K562 (cell line): ENCODE data around the gene PPP3CA. TPM values are rescaled to one million over a fixed set of nuclear protein-coding genes. Genes with fewer than 3 reads are reported as not detected.

Source experiments
- ATAC-seq: fragments of 200-7000 bp; cut with Tn5 transposase; 3 replicates; pipeline ENCODE4 v1.9.1; 2020; ENCODE audit warnings: moderate library complexity
- BruUV-seq: library from RNA; stranded (reverse); fragments of 400-500 nt; replicated peaks from 2 replicates; lab custom pipeline; 2021; lab: Mats Ljungman, UMichigan
- CTCF ChIA-PET: fragments of 300-600 bp; formaldehyde crosslinking; extraction: SDS; loops from one replicate; lab custom pipeline; 2021; ENCODE audit warnings: low intra/inter-chr PET ratio; lab: Yijun Ruan, JAX
- POLR2A ChIA-PET: fragments of 300-600, 350-650 bp; sonication (Branson Sonifier 250); formaldehyde crosslinking; extraction: SDS; loops from one replicate; lab custom pipeline; 2021; ENCODE audit warnings: antibody characterized with exemption, inconsistent platforms; lab: Yijun Ruan, JAX
- DNase-seq, 4 experiments: peaks; one replicate each; pipeline versions ENCODE4 v3.0.0 to v3.0.0-alpha.2; 2011 to 2018; ENCODE audit warnings: low spot score in 3 of 4, mixed read lengths in 3 of 4; ENCODE audit errors: extremely low read depth in 1 of 4
- FAIRE-seq: peaks from 2 replicates; lab custom pipeline; 2011; peaks lifted over from hg19 to GRCh38; lab: Jason Lieb, UNC
- H2AFZ ChIP-seq: 2 replicates; pipeline ENCODE4 v1.6.0; 2011; ENCODE audit warnings: low read depth, low read length, control low read depth, inconsistent platforms
- H3K27ac ChIP-seq: fragments of 200-600 bp; 3 replicates; pipeline ENCODE4 v1.8.0; 2011; ENCODE audit warnings: low read depth, mild to moderate bottlenecking, control low read depth, inconsistent platforms, low read length, moderate library complexity, mixed read lengths; ENCODE audit errors: extremely low read depth
- H3K27me3 ChIP-seq, 2 experiments: fragments of 300-600 bp in 1 of 2; 2 replicates in 1 of 2; 3 replicates in 1 of 2; pipeline versions ENCODE4 v1.6.0 to v1.8.0; 2011; ENCODE audit warnings: inconsistent platforms in 2 of 2, low read length in 2 of 2, mild to moderate bottlenecking in 1 of 2, mixed read lengths in 1 of 2, moderate library complexity in 1 of 2; ENCODE audit not compliant: control insufficient read depth in 2 of 2, insufficient read depth in 2 of 2
- H3K36me3 ChIP-seq: fragments of 300-600 bp; 3 replicates; pipeline ENCODE4 v1.8.0; 2011; ENCODE audit warnings: mild to moderate bottlenecking, low read length, inconsistent platforms; ENCODE audit not compliant: control insufficient read depth, insufficient read depth
- H3K4me1 ChIP-seq, 2 experiments: fragments of 200-600 bp in 1 of 2; replicated peaks in 1 of 2; 2 replicates in 1 of 2; 3 replicates in 1 of 2; pipeline versions ENCODE4 v1.5.1 to v1.8.0; 2011; ENCODE audit warnings: inconsistent platforms in 2 of 2, low read length in 2 of 2, mild to moderate bottlenecking in 1 of 2, mixed read lengths in 1 of 2, moderate library complexity in 1 of 2; ENCODE audit not compliant: control insufficient read depth in 2 of 2, insufficient read depth in 2 of 2
- H3K4me2 ChIP-seq: 2 replicates; pipeline ENCODE4 v1.6.1; 2011; ENCODE audit warnings: low read length, control low read depth, inconsistent platforms, mixed read lengths; ENCODE audit not compliant: insufficient read depth
- H3K4me3 ChIP-seq: fragments of 200-600 bp; sonication (generic), shearing (Covaris generic); 2 replicates; pipeline ENCODE4 v1.5.1; 2016; ENCODE audit warnings: control low read depth, inconsistent platforms
- H3K79me2 ChIP-seq: fragments of 200-600 bp; 3 replicates; pipeline ENCODE4 v1.8.0; 2011; ENCODE audit warnings: low read length, inconsistent platforms; ENCODE audit not compliant: control insufficient read depth, insufficient read depth
- H3K9ac ChIP-seq, 2 experiments: 2 replicates each; pipeline versions ENCODE4 v1.6.0 to v1.6.1; 2011; ENCODE audit warnings: low read depth in 2 of 2, low read length in 2 of 2, control low read depth in 1 of 2, inconsistent platforms in 1 of 2, mild to moderate bottlenecking in 1 of 2, mixed read lengths in 1 of 2; ENCODE audit not compliant: insufficient read depth in 1 of 2
- H3K9me1 ChIP-seq: one replicate; pipeline ENCODE4 v1.6.0; 2011; ENCODE audit warnings: inconsistent platforms, mild to moderate bottlenecking, low read length, moderate library complexity; ENCODE audit not compliant: control insufficient read depth, insufficient read depth
- H3K9me3 ChIP-seq: replicated peaks from 2 replicates; pipeline ENCODE4 v1.5.1; 2011; ENCODE audit warnings: low read depth, low read length, inconsistent platforms; ENCODE audit not compliant: control insufficient read depth, insufficient read depth
- H4K20me1 ChIP-seq: replicated peaks from 2 replicates; pipeline ENCODE4 v1.6.1; 2011; ENCODE audit warnings: low read length, inconsistent platforms, mixed read lengths; ENCODE audit not compliant: control insufficient read depth, insufficient read depth
- WGBS: fragments of 100-300 bp; shearing (Covaris generic); methylation state at CpG from one replicate; pipeline ENCODE4 v1.1.6; 2016; ENCODE audit warnings: low coverage, mixed read lengths; ENCODE audit not compliant: insufficient coverage; ENCODE audit errors: missing lambda C conversion rate; 5-methylcytosine and 5-hydroxymethylcytosine counted together
- in situ Hi-C: fragments of 300-500 bp; cut with MboI; formaldehyde crosslinking; loops from 4 replicates; pipeline ENCODE4 v1.15.0; 2018; ENCODE audit warnings: inconsistent platforms, mixed read lengths
- intact Hi-C: fragments of 100-400 bp; cut with micrococcal nuclease; formaldehyde crosslinking; loops from 2 replicates; pipeline ENCODE4 v1.14.2; 2022
- polyA plus RNA-seq, 8 experiments: library from polyadenylated mRNA; depleted of rRNA in 4 of 8; stranded (reverse) in 5 of 8; unstranded in 3 of 8; fragments of >200 nt; fragmentation: Nextera tagmentation in 2 of 8; fragmentation: Illumina TruSeq in 1 of 8; extraction: Ambion mirVana in 2 of 8; extraction: Trizol in 1 of 8; gene quantifications; 2 replicates each; pipeline versions ENCODE4 v1.2.1 to v1.2.3, GENCODE V29; 2011 to 2014; ENCODE audit warnings: inconsistent platforms in 1 of 8, missing spikeins in 1 of 8
- total RNA-seq, 7 experiments: library from RNA; depleted of rRNA in 6 of 7; stranded (reverse); fragments of >200 nt in 6 of 7; fragmentation: Illumina TruSeq in 2 of 7; extraction: Trizol in 2 of 7; gene quantifications; 2 replicates each; pipeline versions ENCODE4 v1.2.1 to v1.2.3, GENCODE V29; 2011 to 2021; ENCODE audit warnings: low replicate concordance in 1 of 7
- TF ChIP-seq, protein P1 (sequence below): fragments of 250-450 bp; sonication (Bioruptor Pico); IDR thresholded peaks from 2 replicates; pipeline ENCODE4 v1.9.0; 2021; ENCODE audit warnings: mild to moderate bottlenecking, inconsistent platforms
- TF ChIP-seq, protein P2 (sequence below): fragments of 200-800 bp; sonication (Bioruptor generic); IDR thresholded peaks from 2 replicates; pipeline ENCODE4 v1.6.1; 2017; ENCODE audit warnings: missing genetic modification characterization, missing compliant biosample characterization

The PPP3CA gene
- total and polyA plus RNA-seq, 9 of the 15 experiments (the other 6 are each of a cell fraction or from before 2014, with no cell fraction given) = 0.94 to 3.2 (median 1.6) TPM

DNA sequence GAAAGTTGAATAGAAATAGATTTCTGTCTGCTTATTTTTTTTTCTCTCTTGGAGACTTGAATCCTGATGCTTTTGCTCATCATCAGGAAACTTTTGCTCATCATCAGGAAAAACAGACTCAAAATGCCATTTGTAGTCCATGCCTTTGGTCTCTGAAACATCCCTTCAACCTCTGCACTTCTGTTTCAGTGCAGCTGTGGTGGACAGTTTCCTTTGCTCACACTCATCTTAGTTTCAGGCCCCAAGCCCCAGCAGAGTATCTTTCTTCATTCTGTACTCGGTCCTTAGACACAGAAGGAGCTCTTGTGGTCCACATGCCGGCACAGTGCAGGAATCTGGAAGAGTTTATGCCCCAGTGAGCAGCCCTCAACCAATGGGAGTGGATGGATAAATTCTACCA lies 337.9 kb downstream of the PPP3CA start:
- Histone ChIP-seq H3K79me2 (no peaks in the 10 kb centered on the region), H3K27me3 (no peaks in the 10 kb centered on the region), H3K27ac (no peak overlapping the region), H3K4me1 (no peaks in the 10 kb centered on the region)
- no peak for FAIRE-seq
- WGBS = 6% methylated on average over 2 of the region's 2 CpGs
- ChIA-PET POLR2A (no interaction called here), CTCF (interaction anchor here (0.7 kb wide), 1 partner anchor 13 kb away, joined by 3 read pairs; no protein-coding TSS in a partner anchor)
- no TSS peak for BruUV-seq
- TF ChIP-seq, protein P1, sequence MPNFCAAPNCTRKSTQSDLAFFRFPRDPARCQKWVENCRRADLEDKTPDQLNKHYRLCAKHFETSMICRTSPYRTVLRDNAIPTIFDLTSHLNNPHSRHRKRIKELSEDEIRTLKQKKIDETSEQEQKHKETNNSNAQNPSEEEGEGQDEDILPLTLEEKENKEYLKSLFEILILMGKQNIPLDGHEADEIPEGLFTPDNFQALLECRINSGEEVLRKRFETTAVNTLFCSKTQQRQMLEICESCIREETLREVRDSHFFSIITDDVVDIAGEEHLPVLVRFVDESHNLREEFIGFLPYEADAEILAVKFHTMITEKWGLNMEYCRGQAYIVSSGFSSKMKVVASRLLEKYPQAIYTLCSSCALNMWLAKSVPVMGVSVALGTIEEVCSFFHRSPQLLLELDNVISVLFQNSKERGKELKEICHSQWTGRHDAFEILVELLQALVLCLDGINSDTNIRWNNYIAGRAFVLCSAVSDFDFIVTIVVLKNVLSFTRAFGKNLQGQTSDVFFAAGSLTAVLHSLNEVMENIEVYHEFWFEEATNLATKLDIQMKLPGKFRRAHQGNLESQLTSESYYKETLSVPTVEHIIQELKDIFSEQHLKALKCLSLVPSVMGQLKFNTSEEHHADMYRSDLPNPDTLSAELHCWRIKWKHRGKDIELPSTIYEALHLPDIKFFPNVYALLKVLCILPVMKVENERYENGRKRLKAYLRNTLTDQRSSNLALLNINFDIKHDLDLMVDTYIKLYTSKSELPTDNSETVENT (CRISPR knock-in tag) = no peak
- TF ChIP-seq, protein P2, sequence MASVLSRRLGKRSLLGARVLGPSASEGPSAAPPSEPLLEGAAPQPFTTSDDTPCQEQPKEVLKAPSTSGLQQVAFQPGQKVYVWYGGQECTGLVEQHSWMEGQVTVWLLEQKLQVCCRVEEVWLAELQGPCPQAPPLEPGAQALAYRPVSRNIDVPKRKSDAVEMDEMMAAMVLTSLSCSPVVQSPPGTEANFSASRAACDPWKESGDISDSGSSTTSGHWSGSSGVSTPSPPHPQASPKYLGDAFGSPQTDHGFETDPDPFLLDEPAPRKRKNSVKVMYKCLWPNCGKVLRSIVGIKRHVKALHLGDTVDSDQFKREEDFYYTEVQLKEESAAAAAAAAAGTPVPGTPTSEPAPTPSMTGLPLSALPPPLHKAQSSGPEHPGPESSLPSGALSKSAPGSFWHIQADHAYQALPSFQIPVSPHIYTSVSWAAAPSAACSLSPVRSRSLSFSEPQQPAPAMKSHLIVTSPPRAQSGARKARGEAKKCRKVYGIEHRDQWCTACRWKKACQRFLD (CRISPR knock-in tag) = no peak
- TF ChIP-seq, all 486 proteins: peak for 0
- ATAC-seq (no peak), DNase-seq (no peak)
- in situ Hi-C loops = no loop called here
- intact Hi-C loops = no loop called here
- Histone ChIP-seq H3K9me1 (no peaks in the 10 kb centered on the region), H3K9ac (no peak overlapping the region), H2AFZ (no peak overlapping the region), H3K4me3 (no peak overlapping the region), H3K36me3 (no peaks in the 10 kb centered on the region), H3K9me3 (peaks cover 2% of the 10 kb centered on the region; the same call in 1 of the 2 replicates), H3K4me2 (no peak overlapping the region), H4K20me1 (no peaks in the 10 kb centered on the region)
